GM21360 (cell line): ENCODE data around the gene RNF148.

ENCODE experiments used
- ATAC-seq: cut with Tn5 transposase; IDR thresholded peaks from one replicate; pipeline ENCODE4 v1.9.1; 2021; ENCODE audit warnings: mild to moderate bottlenecking, moderate library complexity; ENCODE audit not compliant: unreplicated experiment

Gene RNF148

GRCh38 chr7:122702872-122703510 is at the start of gene RNF148:
Gene RNF148 (minus strand): TSS chr7:122702922. CDS start chr7:122702750, 172 bp downstream.
- no peak for ATAC-seq

DNA sequence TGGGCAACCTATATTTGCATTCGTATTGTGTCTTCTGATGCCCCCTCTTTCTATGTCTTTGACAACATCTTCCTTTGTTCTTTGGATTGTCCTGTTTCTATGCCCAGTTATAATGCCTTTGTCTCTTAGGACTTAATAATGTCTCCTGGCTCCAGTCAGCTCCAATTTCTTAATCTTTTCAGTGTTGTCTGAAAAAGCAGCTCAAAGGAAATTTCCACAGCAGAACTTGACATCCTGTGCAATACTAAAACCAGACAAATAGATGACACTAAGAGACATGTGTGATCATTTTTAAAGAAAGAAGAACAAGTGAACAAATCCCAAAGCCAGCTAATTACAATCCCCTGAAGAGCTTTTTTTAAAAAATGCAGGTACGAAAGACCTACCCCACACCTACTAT is 47.7 kb upstream of the RNF148 start:
- ATAC-seq, result no peak

GRCh38 chr7:122748195-122748594 is 45.5 kb upstream of the RNF148 start:
- no peak for ATAC-seq

- no peak for ATAC-seq
These were observed 44.2 kb upstream of the RNF148 start for GRCh38 chr7:122746948-122747347.

DNA sequence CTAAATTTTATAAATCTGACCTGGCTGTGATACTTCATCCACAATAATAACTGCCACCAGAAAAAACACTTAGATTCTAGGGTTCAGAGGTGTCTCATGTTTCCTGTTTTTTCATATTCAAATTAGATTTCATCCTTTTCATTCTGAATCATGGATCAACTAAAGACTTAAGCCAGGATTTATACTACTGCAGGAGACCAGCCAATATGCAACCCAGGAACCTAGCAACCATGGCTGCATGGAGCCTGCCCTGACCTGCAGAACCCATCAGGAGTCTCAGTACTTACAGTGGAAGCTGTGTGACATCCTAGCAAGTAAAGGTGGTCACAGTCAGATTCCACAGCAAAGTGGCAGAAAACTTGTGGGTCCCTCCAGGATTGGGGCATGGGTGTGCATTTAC is 40.5 kb upstream of the RNF148 start:
- ATAC-seq, result no peak

DNA sequence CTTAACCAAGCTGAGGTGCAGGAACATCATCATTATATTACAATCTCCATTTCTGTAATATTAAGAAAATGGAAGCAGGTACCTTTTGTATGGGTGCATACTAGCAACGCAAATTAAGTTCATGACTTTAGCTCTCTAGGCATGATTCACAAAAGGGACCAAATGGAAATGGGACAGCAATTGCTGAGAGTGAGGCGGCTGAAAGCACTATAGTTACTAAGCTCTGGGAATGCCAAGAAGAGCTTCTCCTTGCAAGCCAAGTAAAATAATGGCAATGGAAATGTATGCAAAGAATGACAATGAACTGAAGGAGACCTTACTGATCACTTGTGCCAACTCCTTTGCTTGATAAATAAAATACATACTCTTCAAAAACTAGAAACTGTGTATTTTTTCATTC is 36.2 kb upstream of the RNF148 start:
- ATAC-seq, result no peak

GRCh38 chr7:122736183-122736582 is 33.5 kb upstream of the RNF148 start:
- ATAC-seq, result no peak

DNA sequence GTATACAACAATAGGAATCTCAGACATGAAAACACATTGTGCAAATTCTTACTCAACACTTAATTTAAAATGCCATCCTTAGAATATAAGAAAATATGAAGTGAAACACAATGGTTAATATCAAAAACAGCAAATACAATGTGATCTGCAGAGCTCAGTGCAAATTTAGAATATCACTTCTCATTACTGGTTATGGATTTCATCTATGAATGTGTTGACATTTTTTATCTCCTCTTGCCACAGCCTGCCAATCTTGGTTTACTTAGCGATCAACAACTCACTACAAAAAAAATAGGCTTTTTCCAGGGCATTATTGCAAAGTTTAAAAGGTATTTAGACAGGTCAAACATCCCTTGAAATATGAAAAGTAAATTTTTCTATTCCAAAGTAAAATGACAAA is 25.0 kb upstream of the RNF148 start:
- no peak for ATAC-seq

DNA sequence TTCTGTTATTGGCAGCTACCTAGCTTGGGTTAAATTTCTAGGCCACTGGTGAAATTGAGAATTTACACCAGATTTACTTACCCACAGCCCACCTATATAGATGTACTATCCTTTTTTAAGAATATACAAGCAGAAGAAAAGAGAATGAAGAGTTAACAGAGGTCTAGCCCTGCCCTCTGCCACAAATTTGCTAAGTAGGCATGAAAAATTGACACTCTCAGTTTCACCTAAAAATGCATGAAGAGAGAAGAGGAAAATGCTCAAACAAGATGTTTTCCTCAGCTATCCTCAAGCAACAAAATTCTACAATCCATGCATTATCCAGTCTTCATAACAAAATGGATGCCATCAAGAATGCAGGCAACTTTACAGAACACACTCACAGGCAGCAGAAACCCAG is 24.6 kb upstream of the RNF148 start:
- no peak for ATAC-seq

- ATAC-seq, result no peak
These were observed 24.2 kb upstream of the RNF148 start for GRCh38 chr7:122726881-122727280.

DNA sequence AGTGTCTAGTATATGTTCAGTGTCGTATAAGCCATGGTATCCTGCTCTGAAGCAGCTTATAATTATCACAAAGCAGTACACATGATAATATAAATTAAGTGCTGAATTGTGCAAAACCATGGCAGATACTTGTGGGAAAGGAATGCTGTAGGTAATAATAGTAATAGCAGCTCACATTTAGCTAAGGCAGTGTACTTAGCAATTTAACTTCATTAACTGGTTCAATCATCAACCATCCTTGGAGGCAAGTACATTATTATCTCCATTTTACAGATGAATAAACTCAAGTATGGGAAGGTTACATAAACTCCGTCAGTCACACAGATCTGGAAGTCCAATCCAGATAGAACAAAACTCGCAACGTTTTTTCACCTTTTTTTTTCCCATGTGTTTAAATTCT is 21.6 kb upstream of the RNF148 start:
- ATAC-seq, result no peak

DNA sequence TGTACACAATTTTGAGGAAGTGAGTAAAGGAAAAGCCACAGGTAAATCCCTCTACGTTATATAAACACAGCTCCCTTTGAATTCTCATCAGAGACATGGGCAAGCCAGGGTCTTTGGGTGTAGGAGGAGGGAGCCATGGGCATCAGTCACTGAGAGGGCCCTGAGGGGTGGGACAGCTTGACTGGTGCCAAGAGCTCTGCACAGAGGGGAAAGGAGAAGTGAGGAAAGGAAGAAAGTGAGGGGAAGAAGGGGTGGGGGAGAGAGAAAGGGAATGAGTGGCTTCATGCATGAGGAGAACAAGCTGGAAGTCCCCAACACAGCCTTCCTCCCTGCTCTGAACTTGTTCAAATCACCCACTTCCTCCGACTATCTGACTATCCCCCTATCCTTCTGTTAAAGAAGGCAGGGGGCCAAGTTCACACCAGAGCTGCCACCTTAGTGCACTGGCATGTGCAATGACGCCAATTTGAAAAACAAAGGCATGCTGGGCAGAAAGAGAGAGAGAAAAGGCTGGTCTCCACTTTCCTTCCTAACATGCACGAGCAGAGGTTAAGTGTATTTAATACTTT is 16.4 kb upstream of the RNF148 start:
- no peak for ATAC-seq

DNA sequence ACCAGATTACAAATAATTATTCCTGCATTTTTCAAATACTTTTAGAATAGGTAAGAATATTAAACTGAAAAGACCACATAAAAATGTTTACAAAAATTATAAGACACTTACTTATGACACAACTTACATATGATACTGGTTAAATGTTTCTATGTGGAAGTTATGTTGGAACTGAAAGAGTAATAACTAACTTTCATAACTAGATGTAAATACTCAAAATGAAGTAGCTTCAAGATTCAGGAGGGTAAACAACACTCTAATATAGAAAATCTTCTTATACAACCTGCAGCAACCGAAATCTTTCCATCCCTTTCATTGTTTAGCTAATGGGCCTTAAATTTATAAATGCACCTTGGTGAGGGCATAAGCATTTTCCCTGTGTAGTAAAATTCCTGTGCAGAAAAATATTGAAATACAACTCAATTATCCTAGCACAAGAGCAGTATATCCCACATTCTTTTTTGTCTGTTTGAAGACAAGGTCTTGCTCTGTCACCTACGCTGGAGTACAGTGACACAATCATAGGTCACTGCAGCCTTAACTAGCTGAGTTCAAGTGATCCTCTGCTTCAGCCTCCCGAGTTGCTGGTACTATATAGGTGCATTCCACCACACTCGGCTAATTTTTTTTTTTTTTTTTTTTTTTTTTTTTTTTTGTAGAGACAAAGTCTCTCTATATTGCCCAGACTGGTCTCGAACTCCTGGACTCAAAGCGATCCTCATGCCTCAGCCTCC is 14.8 kb upstream of the RNF148 start:
- ATAC-seq, result no peak

- no peak for ATAC-seq
These were observed 12.5 kb upstream of the RNF148 start for GRCh38 chr7:122715183-122715582.

- ATAC-seq, result no peak
These were observed 8.2 kb upstream of the RNF148 start for GRCh38 chr7:122710916-122711315.

DNA sequence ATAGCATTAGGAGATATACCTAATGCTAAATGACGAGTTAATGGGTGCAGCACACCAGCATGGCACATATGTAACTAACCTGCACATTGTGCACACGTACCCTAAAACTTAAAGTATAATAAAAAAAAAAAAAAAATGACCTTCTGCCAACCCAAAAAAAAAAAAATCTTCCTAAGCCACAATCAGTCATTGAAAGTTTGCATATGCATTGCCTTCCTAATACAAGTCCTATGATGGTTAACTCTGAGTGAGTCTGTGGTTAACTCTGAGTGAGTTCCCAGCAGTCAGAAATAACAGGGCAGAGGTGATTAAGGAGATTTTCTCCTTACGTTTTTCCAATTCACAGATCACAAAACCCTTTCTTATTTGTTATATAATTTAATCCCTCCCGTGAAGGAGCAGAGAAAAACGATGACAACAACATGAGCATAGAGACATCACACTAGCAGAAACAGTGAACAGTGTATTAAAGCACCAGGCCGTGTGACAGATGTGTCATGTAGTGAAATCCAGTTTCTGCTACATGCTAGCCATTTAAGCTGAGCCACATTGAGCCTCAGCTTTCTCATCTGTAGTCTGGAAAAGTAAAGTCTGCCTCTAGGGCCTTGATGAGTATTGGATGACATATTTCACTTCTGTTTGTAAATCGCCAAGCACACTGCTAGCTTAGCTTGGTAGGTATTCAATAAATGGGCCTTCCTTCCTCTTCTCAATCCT is 7.4 kb upstream of the RNF148 start:
- no peak for ATAC-seq

DNA sequence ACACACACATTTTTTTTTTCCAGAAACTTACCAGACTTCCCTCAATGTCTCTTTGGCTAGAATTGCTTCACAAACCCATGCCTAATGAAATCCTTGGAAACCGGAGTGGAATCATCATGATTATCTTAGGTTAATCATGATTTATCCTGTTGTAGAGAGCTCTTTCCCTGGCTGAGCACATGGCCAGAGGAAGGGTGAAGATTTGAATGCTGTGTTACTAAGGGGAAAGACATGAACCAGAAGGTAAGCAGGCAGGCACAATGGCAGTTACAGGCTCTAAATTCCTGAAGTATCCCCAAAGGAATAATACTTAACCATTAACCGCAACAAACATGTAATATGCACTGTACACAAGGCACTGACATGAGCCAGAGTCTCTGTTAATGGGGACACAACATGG is 4.1 kb upstream of the RNF148 start:
- no peak for ATAC-seq

DNA sequence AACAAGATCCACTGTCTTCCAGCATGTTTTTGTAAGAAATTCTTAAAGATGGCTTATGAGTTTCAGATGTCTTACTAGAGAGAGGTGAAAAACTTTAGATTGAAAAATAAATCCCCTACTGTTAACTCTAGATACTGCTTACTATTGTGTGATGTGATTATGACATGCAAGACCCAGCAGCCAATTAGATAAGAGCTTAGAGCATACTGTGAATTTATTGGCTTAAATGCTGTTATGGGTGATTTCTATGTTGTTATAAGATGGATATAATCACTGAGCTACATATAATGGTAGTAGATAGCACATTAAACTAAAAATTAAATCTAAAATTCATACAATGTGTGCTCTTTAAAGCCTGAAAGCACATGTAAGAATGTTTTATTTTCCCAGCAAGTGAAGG is 3.7 kb downstream of the RNF148 start, which contains the start of gene RNF133:
Gene RNF133, minus strand, starts transcription at position 101 of the 400 bp plus-strand sequence. CDS start 199 bp downstream, outside the sequence.
- no peak for ATAC-seq

DNA sequence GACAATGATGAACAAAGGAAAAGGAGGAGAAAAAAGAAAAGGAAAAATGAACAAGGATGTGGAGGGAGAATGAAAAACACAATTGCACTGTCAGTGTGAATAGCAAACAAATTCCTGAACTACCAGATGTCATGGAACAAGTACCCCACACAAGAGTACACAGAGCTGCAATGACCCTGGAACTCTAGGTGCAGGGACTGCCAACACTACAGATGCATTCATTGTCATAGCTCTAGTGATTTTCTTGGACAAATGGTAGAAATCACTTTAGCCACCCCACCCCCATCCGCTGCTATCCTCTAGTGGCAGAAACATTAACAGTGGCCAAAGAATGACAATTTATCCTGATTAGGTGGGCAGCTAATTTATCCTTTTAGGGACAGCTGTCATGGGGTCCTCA is 6.9 kb downstream of the RNF148 start:
- no peak for ATAC-seq

GRCh38 chr7:122694697-122695096 is 8.0 kb downstream of the RNF148 start:
- no peak for ATAC-seq

DNA sequence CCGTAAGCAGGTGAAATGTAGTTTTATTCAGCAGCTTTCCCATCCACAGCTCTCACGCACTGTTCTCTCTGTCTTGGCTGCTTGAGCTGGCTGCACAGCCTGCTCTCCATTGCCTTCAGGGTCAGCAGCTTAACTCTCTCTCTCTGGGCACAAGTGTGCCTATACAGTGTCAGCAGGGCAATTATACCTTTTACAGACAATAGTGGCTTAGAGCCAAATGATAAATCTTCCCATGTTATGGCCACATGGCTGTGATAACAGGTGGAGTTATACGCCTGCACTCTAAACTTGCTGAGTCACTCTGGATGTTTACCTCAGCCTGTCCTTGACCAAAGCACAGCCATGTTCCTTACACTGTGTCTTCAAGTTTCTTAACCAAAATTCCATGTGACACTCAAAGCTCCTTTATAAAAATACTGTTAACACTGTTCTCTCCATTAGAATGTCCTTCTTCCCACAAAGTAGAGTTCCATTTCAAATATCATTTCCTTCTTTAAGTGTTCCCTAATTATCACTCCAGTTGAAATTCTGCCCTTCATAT is 9.9 kb downstream of the RNF148 start:
- ATAC-seq, result no peak
